Measurements from ENCODE around the gene DSC3. TPM values are rescaled to one million over a fixed set of nuclear protein-coding genes. Genes with fewer than 3 reads are reported as not detected.

DSC3 gene
- total RNA-seq, 1 donor from 2014 or later = not detected

DNA sequence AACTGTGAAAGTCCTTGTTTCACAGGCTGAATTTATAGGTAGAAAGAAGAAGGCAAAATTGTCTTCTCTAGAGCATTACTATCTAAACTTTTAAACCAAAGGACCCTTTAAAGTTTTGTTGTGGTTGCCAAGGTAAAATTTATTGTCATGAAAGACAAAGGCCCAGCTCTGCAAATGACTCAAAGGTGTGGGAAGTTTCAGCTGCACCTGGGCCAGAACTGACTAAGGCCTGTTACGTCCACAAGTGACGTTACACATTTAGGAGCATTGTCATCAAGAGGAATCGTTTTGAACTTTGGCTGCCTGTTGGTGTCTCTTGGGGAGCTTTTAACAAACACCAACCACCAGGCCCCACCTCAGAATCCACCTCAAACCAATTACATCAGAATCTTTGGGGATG lies 8.1 kb upstream of the DSC3 start:
- TF ChIP-seq, protein P1, sequence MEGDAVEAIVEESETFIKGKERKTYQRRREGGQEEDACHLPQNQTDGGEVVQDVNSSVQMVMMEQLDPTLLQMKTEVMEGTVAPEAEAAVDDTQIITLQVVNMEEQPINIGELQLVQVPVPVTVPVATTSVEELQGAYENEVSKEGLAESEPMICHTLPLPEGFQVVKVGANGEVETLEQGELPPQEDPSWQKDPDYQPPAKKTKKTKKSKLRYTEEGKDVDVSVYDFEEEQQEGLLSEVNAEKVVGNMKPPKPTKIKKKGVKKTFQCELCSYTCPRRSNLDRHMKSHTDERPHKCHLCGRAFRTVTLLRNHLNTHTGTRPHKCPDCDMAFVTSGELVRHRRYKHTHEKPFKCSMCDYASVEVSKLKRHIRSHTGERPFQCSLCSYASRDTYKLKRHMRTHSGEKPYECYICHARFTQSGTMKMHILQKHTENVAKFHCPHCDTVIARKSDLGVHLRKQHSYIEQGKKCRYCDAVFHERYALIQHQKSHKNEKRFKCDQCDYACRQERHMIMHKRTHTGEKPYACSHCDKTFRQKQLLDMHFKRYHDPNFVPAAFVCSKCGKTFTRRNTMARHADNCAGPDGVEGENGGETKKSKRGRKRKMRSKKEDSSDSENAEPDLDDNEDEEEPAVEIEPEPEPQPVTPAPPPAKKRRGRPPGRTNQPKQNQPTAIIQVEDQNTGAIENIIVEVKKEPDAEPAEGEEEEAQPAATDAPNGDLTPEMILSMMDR (IDR thresholded peaks at IDR 0.05) = no peak
- H3K27me3 Mint-ChIP-seq = no peaks in the 10 kb centered on the region
- ATAC-seq (ENCODE audit: low read depth) (no peak), DNase-seq (no peak)
- H3K36me3 Mint-ChIP-seq (ENCODE audit: low read depth) = no peaks in the 10 kb centered on the region
- peaks cover 5% of the 10 kb centered on the region for H3K9me3 Mint-ChIP-seq
- no peaks in the 10 kb centered on the region for H3K4me1 Mint-ChIP-seq
- H3K27ac Mint-ChIP-seq = no peak overlapping the region
- no peak overlapping the region for H3K4me3 Mint-ChIP-seq
- ChIA-PET CTCF (no interaction called here), POLR2A (no interaction called here)
- intact Hi-C loops (cut with micrococcal nuclease) = no loop called here

DNA sequence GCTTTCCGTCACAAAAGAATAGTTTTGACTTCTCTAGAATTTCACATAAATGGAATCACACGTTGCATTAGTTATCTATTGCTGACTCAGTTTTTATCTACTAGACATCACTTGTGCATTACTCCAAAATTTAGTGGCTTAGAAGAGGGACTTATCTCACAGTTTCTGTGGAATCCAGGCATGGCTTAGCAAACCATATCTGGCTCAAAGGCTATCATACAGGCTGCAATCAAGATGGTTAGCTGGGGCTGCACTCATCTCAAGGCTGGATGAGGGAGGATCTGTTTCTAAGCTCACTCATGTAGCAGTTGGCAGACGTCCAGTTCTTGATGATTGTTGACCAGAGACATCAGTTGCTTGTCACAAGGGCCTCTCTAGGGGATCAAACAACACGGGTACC lies 6.6 kb upstream of the DSC3 start:
- ChIA-PET CTCF (no interaction called here), POLR2A (no interaction called here)
- TF ChIP-seq, protein P1 (IDR thresholded peaks at IDR 0.05) = no peak
- peaks cover 5% of the 10 kb centered on the region for H3K9me3 Mint-ChIP-seq
- no peaks in the 10 kb centered on the region for H3K4me1 Mint-ChIP-seq
- DNase-seq = no peak
- H3K36me3 Mint-ChIP-seq (ENCODE audit: low read depth) = no peaks in the 10 kb centered on the region
- intact Hi-C loops (cut with micrococcal nuclease) = loop anchor here (10.0 kb wide), 1 partner anchor 56 kb away; the partner anchor contains the start of gene DSC2
- H3K27ac Mint-ChIP-seq = no peak overlapping the region
- peaks cover 2% of the 10 kb centered on the region for H3K27me3 Mint-ChIP-seq
- no peak overlapping the region for H3K4me3 Mint-ChIP-seq
- no peak for ATAC-seq (ENCODE audit: low read depth)

DNA sequence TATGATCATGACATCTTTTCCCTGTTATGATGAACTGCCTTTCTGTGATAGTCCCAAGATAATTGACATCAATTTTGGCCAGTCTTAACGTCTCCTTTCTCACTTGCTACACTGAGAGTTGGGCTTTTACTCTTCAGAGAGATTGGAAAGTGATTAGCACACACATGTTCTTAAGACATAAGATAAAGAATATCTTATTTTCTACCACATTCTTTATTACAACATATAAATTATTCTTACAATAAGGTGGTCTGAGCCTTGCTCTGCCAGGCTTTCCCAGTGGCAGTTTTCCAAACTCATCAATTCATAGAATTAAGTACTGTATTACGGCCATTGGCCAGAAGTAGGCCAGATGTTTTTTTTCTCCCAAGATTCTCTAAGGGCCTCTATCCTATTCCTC lies 5.7 kb upstream of the DSC3 start:
- intact Hi-C loops (cut with micrococcal nuclease) = loop anchor here (10.0 kb wide), 1 partner anchor 57 kb away; the partner anchor contains the start of gene DSC2
- CTCF ChIA-PET = no interaction called here
- peaks cover 6% of the 10 kb centered on the region for H3K27me3 Mint-ChIP-seq
- no peak overlapping the region for H3K27ac Mint-ChIP-seq
- POLR2A ChIA-PET = no interaction called here
- TF ChIP-seq, protein P1 (IDR thresholded peaks at IDR 0.05) = no peak
- H3K4me3 Mint-ChIP-seq = no peak overlapping the region
- DNase-seq (no peak), ATAC-seq (ENCODE audit: low read depth) (no peak)
- H3K9me3 Mint-ChIP-seq = peaks cover 5% of the 10 kb centered on the region
- H3K4me1 Mint-ChIP-seq = no peaks in the 10 kb centered on the region
- no peaks in the 10 kb centered on the region for H3K36me3 Mint-ChIP-seq (ENCODE audit: low read depth)

DNA sequence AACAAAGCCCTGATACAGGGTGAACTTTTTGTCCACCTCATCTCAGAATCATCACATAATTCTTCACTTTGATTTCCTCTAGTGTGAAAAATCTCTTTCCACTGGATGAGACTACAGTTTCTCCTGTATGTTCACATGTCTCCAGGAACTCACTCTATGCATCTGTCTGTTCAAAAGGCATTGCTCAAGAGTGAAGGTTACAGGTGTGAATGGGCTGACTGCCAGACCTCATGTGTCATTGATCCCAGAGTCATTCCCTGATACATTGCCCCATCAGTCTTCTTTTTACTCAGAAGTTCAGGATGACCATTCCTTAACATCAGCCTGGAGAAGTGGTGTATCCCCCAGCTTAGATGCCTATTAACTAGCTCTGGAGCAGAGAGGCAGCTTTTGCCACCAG lies 4.4 kb upstream of the DSC3 start:
- ATAC-seq (ENCODE audit: low read depth) (no peak), DNase-seq (no peak)
- Mint-ChIP-seq H3K27ac (no peak overlapping the region), H3K4me1 (no peaks in the 10 kb centered on the region), H3K9me3 (peaks cover under 1% of the 10 kb centered on the region), H3K27me3 (peaks cover 14% of the 10 kb centered on the region), H3K36me3 (ENCODE audit: low read depth) (no peaks in the 10 kb centered on the region), H3K4me3 (no peak overlapping the region)
- ChIA-PET CTCF (no interaction called here), POLR2A (no interaction called here)
- intact Hi-C loops (cut with micrococcal nuclease) = loop anchor here (10.0 kb wide), 1 partner anchor 58 kb away; the partner anchor contains the start of gene DSC2
- TF ChIP-seq, protein P1 (IDR thresholded peaks at IDR 0.05) = no peak

DNA sequence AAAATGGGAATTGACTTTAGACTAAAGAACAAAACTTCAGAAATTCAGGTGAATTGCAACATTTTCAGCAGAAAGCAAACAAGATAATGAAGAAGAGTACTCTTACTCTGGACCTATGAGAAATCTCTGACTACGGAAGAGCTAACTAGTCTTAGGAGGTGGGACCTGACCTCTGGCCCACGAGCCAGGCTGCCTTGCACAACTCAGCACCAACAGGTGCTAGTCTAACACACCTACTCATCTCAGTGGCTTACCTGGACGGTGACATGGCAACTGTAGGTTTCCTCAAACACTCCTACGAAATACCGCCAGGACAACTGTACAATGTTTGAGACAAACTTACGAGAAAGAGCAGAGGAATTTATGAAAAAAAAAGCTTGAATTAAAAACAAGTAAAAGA lies 3.1 kb upstream of the DSC3 start:
- CTCF ChIA-PET = no interaction called here
- no peak for ATAC-seq (ENCODE audit: low read depth)

More for the DNA sequence above, 3.1 kb upstream of the DSC3 start:
- no peak overlapping the region for H3K4me3 Mint-ChIP-seq
- POLR2A ChIA-PET = no interaction called here
- TF ChIP-seq, protein P1 (IDR thresholded peaks at IDR 0.05) = no peak
- H3K4me1 Mint-ChIP-seq = no peaks in the 10 kb centered on the region
- H3K27ac Mint-ChIP-seq = no peak overlapping the region
- intact Hi-C loops (cut with micrococcal nuclease) = loop anchor here (10.0 kb wide), 1 partner anchor 59 kb away; the partner anchor contains the start of gene DSC2
- H3K36me3 Mint-ChIP-seq (ENCODE audit: low read depth) = no peaks in the 10 kb centered on the region
- H3K27me3 Mint-ChIP-seq = peaks cover 21% of the 10 kb centered on the region
- DNase-seq = no peak
- H3K9me3 Mint-ChIP-seq = no peaks in the 10 kb centered on the region

All from activated B cell treated with CpG ODN at 0.5 μM for 24 hours (primary cell).